H9 (cell line): ENCODE results near the gene ITGB6. TPM values are rescaled to one million over a fixed set of nuclear protein-coding genes. Genes with fewer than 3 reads are reported as not detected.

Experiments
- DNase-seq: peaks from one replicate; pipeline ENCODE4 v3.0.0-alpha.2; 2017
- H2AFZ ChIP-seq: one replicate; pipeline ENCODE4 v1.6.1; 2013; ENCODE audit warnings: mild to moderate bottlenecking, low read length, control low read depth, moderate library complexity
- H2AK5ac ChIP-seq: 2 replicates; pipeline ENCODE4 v1.6.1; 2013; ENCODE audit warnings: low read length, control low read depth, mixed read lengths; ENCODE audit not compliant: insufficient read length
- H2BK120ac ChIP-seq: one replicate; pipeline ENCODE4 v1.6.1; 2013; ENCODE audit warnings: low read depth, mild to moderate bottlenecking, low read length, control low read depth, inconsistent platforms; ENCODE audit not compliant: poor library complexity, severe bottlenecking
- H2BK12ac ChIP-seq: 2 replicates; pipeline ENCODE4 v1.6.1; 2013; ENCODE audit warnings: low read length, control low read depth, mixed read lengths, low read depth; ENCODE audit not compliant: insufficient read length
- H2BK15ac ChIP-seq: 2 replicates; pipeline ENCODE4 v1.6.1; 2013; ENCODE audit warnings: low read depth, low read length, control low read depth
- H2BK20ac ChIP-seq: one replicate; pipeline ENCODE4 v1.6.1; 2013; ENCODE audit warnings: low read depth, mild to moderate bottlenecking, low read length, control low read depth, inconsistent platforms; ENCODE audit not compliant: poor library complexity, severe bottlenecking
- H2BK5ac ChIP-seq: 2 replicates; pipeline ENCODE4 v1.6.1; 2013; ENCODE audit warnings: low read length, control low read depth, mixed read lengths; ENCODE audit not compliant: insufficient read length
- H3K14ac ChIP-seq: 2 replicates; pipeline ENCODE4 v1.6.1; 2013; ENCODE audit warnings: low read length, control low read depth; ENCODE audit not compliant: insufficient read depth
- H3K18ac ChIP-seq: 2 replicates; pipeline ENCODE4 v1.6.1; 2013; ENCODE audit warnings: low read depth, mild to moderate bottlenecking, mixed read lengths, low read length, control low read depth; ENCODE audit not compliant: insufficient read length
- H3K23ac ChIP-seq: 2 replicates; pipeline ENCODE4 v1.6.1; 2013; ENCODE audit warnings: low read length, control low read depth, mixed read lengths, low read depth; ENCODE audit not compliant: insufficient read length
- H3K23me2 ChIP-seq: 2 replicates; pipeline ENCODE4 v1.6.1; 2013; ENCODE audit warnings: low read depth, mild to moderate bottlenecking, mixed read lengths, low read length, control low read depth; ENCODE audit not compliant: insufficient read length, poor library complexity, severe bottlenecking
- H3K27ac ChIP-seq: 2 replicates; pipeline ENCODE4 v1.5.1; 2013; ENCODE audit warnings: low read length, control low read depth, mixed read lengths, low read depth; ENCODE audit not compliant: insufficient read length
- H3K27me3 ChIP-seq: 2 replicates; pipeline ENCODE4 v1.6.1; 2013; ENCODE audit warnings: low read length, control low read depth, inconsistent platforms; ENCODE audit not compliant: insufficient read depth
- H3K4ac ChIP-seq: 2 replicates; pipeline ENCODE4 v1.6.1; 2013; ENCODE audit warnings: low read depth, mild to moderate bottlenecking, control low read depth, inconsistent platforms, low read length, moderate library complexity
- H3K4me1 ChIP-seq: 2 replicates; pipeline ENCODE4 v1.6.1; 2013; ENCODE audit warnings: low read length, control low read depth, inconsistent platforms; ENCODE audit not compliant: insufficient read depth
- H3K4me2 ChIP-seq: 2 replicates; pipeline ENCODE4 v1.6.1; 2013; ENCODE audit warnings: low read length, control low read depth, mixed read lengths; ENCODE audit not compliant: insufficient read length, insufficient read depth
- H3K56ac ChIP-seq: 2 replicates; pipeline ENCODE4 v1.6.1; 2013; ENCODE audit warnings: low read depth, mild to moderate bottlenecking, mixed read lengths, low read length, control low read depth; ENCODE audit not compliant: insufficient read length
- H3K79me1 ChIP-seq: 2 replicates; pipeline ENCODE4 v1.6.1; 2013; ENCODE audit warnings: low read depth, mild to moderate bottlenecking, moderate library complexity, low read length, control low read depth, inconsistent platforms; ENCODE audit not compliant: insufficient read depth, poor library complexity, severe bottlenecking
- H3K79me2 ChIP-seq: 2 replicates; pipeline ENCODE4 v1.6.1; 2013; ENCODE audit warnings: low read length, control low read depth, inconsistent platforms; ENCODE audit not compliant: insufficient read depth
- H3K9ac ChIP-seq: 2 replicates; pipeline ENCODE4 v1.6.1; 2013; ENCODE audit warnings: low read length, control low read depth, mixed read lengths; ENCODE audit not compliant: insufficient read length; ENCODE audit errors: extremely low read depth
- H3K9me3 ChIP-seq: one replicate; pipeline ENCODE4 v1.6.1; 2013; ENCODE audit warnings: low read depth, low read length, inconsistent platforms; ENCODE audit not compliant: control insufficient read depth
- H3T11ph ChIP-seq: one replicate; pipeline ENCODE4 v1.6.1; 2013; ENCODE audit warnings: mild to moderate bottlenecking, low read length, control low read depth, inconsistent platforms
- H4K20me1 ChIP-seq: one replicate; pipeline ENCODE4 v1.6.1; 2013; ENCODE audit not compliant: control insufficient read depth, insufficient read length, insufficient read depth
- H4K5ac ChIP-seq: 2 replicates; pipeline ENCODE4 v1.6.1; 2013; ENCODE audit warnings: low read depth, mild to moderate bottlenecking, mixed read lengths, low read length, control low read depth; ENCODE audit not compliant: insufficient read length
- H4K8ac ChIP-seq: replicated peaks from 2 replicates; pipeline ENCODE4 v1.6.1; 2013; ENCODE audit warnings: low read length, control low read depth, mixed read lengths, low read depth; ENCODE audit not compliant: insufficient read length
- H4K91ac ChIP-seq: 2 replicates; pipeline ENCODE4 v1.6.1; 2013; ENCODE audit warnings: low read depth, mild to moderate bottlenecking, moderate library complexity, mixed read lengths, low read length, control low read depth; ENCODE audit not compliant: insufficient read length
- H3K27ac Mint-ChIP-seq, 3 experiments: 2 replicates in 2 of 3; 3 replicates in 1 of 3; pipeline ENCODE4 v1.8.0; 2020 to 2021; ENCODE audit warnings: mixed read lengths in 3 of 3, mild to moderate bottlenecking in 1 of 3, moderate library complexity in 1 of 3
- H3K27me3 Mint-ChIP-seq: 2 replicates; pipeline ENCODE4 v1.8.0; 2021; ENCODE audit warnings: low read depth, mild to moderate bottlenecking, moderate library complexity, mixed read lengths
- H3K36me3 Mint-ChIP-seq, 3 experiments: 2 replicates in 2 of 3; 3 replicates in 1 of 3; pipeline ENCODE4 v1.8.0; 2020 to 2021; ENCODE audit warnings: low read depth in 3 of 3, mixed read lengths in 3 of 3; ENCODE audit not compliant: insufficient read depth in 1 of 3
- H3K4me1 Mint-ChIP-seq, 2 experiments: 2 replicates each; pipeline ENCODE4 v1.8.0; 2020; ENCODE audit warnings: mixed read lengths in 2 of 2
- H3K4me3 Mint-ChIP-seq, 2 experiments: 2 replicates in 1 of 2; 3 replicates in 1 of 2; pipeline ENCODE4 v1.8.0; 2020 to 2021; ENCODE audit warnings: mild to moderate bottlenecking in 2 of 2, mixed read lengths in 2 of 2, moderate library complexity in 1 of 2
- H3K9me3 Mint-ChIP-seq, 2 experiments: 2 replicates in 1 of 2; 3 replicates in 1 of 2; pipeline ENCODE4 v1.8.0; 2020; ENCODE audit warnings: mild to moderate bottlenecking in 2 of 2, mixed read lengths in 2 of 2, moderate library complexity in 1 of 2
- whole genome bisulfite sequencing: extraction: QIAGEN DNeasy Blood & Tissue Kit; methylation state at CpG from one replicate; pipeline ENCODE4 v1.1.7; 2013; ENCODE audit warnings: missing lambda C conversion rate, low lambda C conversion rate, mixed read lengths; ENCODE audit not compliant: insufficient read length; ENCODE audit errors: extremely low coverage; 5-methylcytosine and 5-hydroxymethylcytosine counted together
- total RNA-seq: library from RNA; stranded (reverse); gene quantifications from 2 replicates; pipeline ENCODE4 v1.2.1, GENCODE V29; 2021
- TF ChIP-seq, protein P1 (sequence below): fragments of 200-600 bp; sonication (generic); conservative IDR thresholded peaks from 3 replicates; pipeline ENCODE4 v1.8.0; 2021; ENCODE audit warnings: antibody characterized with exemption, mild to moderate bottlenecking

Gene ITGB6
- total RNA-seq, 1 experiment from 2014 or later: not detected

DNA sequence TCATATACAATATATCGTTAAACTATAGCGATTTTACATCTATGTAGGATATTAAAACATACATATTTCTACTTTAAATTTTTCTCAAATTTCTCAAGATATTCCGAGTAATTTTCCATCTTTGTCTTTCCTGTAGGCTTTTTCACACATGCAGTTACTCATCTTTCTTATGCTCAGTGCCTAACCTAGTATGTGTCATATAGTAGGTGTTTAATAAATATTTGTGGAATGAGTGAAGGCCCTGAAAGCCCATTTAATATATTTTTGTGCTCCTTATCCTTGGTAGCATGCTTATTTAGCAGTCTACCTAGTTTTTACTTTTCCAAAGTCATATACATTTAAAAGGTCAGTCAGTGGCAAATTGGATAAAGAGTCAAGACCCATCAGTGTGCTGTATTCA is 67.3 kb downstream of the ITGB6 start:
- WGBS: no CpG with 5 or more reads among the region's 3 CpGs
- Histone ChIP-seq H4K5ac (no peak overlapping the region), H3K27ac (no peak overlapping the region), H2BK120ac (no peak overlapping the region), H3K18ac (no peak overlapping the region), H2BK12ac (no peak overlapping the region), H2BK20ac (no peak overlapping the region), H3K79me1 (no peaks in the 10 kb centered on the region), H2AFZ (no peak overlapping the region), H3K14ac (no peak overlapping the region), H3K4me1 (no peaks in the 10 kb centered on the region), H3K23me2 (no peaks in the 10 kb centered on the region), H3K23ac (no peak overlapping the region), H4K20me1 (no peaks in the 10 kb centered on the region), H3K79me2 (no peaks in the 10 kb centered on the region), H2BK5ac (no peak overlapping the region), H3K27me3 (no peaks in the 10 kb centered on the region), H4K8ac (no peak overlapping the region), H4K91ac (no peak overlapping the region), H3K4ac (no peak overlapping the region), H3K9me3 (no peaks in the 10 kb centered on the region), H2BK15ac (no peak overlapping the region), H3T11ph (no peak overlapping the region), H3K56ac (no peak overlapping the region), H2AK5ac (no peak overlapping the region), H3K4me2 (no peak overlapping the region), H3K9ac (no peak overlapping the region)
- Mint-ChIP-seq H3K9me3 (no peaks in the 10 kb centered on the region), H3K27ac (no peak overlapping the region), H3K4me1 (no peaks in the 10 kb centered on the region), H3K36me3 (no peaks in the 10 kb centered on the region), H3K4me3 (no peak overlapping the region), H3K27me3 (peaks cover 1% of the 10 kb centered on the region; the same call in 1 of the 2 replicates)
- TF ChIP-seq, protein P1, sequence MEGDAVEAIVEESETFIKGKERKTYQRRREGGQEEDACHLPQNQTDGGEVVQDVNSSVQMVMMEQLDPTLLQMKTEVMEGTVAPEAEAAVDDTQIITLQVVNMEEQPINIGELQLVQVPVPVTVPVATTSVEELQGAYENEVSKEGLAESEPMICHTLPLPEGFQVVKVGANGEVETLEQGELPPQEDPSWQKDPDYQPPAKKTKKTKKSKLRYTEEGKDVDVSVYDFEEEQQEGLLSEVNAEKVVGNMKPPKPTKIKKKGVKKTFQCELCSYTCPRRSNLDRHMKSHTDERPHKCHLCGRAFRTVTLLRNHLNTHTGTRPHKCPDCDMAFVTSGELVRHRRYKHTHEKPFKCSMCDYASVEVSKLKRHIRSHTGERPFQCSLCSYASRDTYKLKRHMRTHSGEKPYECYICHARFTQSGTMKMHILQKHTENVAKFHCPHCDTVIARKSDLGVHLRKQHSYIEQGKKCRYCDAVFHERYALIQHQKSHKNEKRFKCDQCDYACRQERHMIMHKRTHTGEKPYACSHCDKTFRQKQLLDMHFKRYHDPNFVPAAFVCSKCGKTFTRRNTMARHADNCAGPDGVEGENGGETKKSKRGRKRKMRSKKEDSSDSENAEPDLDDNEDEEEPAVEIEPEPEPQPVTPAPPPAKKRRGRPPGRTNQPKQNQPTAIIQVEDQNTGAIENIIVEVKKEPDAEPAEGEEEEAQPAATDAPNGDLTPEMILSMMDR: no peak
- DNase-seq: no peak
